CMK (cell line): Measurements from ENCODE around the gene GALNT9.
"Not testable (repeated sequence)": the region's sequence is repeated elsewhere in the genome, so short reads cannot be mapped to it uniquely, and the experiment has no call there.

Source experiments
- DNase-seq: peaks from one replicate; pipeline ENCODE4 v3.0.0-alpha.2; 2010; ENCODE audit warnings: low read depth

Gene GALNT9

DNA sequence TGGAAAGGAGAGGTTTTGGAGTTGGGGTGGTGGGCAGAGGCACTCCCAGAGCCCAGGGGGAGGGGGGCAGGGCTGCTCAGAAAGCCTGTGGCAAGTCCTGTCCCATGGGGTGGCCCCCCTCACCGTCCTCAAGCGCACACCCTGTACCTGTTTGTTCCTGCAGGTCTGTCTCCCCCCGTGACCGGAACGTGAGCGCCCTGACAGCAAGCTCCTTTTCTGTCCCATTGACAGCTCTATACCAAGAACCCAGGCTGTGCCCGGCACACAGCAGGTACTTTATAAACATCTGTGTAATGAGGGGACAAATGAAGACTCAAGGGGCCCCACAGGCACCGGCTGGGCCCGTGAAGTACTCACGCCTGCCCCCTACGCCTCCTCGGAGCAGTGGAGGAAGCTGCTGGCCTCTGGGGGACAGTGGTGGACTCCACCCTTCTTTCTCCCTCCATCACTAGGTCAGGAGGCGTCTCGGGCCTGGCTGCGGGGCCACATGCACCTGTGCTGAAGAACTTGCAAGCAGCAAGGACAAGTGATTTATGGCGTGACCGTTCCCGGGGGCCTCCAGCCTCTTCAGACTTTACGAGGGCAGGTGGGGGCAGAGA lies 65.8 kb downstream of the GALNT9 start:
- no peak for DNase-seq

DNA sequence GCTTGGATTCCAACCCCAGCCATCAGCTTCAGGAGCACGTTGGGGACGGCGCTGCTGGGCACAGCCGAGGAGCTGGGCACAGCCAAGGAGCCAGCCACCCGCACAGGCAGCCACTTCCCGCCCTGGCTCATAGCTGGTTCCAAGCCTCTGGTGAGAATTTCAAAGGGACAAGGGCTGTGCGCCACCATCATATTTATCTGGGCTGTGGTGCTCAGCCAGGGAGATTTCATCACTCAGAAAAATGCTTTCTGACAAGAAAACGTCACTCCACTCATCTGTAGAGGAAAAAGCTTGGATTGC lies 66.4 kb downstream of the GALNT9 start:
- no peak for DNase-seq

DNA sequence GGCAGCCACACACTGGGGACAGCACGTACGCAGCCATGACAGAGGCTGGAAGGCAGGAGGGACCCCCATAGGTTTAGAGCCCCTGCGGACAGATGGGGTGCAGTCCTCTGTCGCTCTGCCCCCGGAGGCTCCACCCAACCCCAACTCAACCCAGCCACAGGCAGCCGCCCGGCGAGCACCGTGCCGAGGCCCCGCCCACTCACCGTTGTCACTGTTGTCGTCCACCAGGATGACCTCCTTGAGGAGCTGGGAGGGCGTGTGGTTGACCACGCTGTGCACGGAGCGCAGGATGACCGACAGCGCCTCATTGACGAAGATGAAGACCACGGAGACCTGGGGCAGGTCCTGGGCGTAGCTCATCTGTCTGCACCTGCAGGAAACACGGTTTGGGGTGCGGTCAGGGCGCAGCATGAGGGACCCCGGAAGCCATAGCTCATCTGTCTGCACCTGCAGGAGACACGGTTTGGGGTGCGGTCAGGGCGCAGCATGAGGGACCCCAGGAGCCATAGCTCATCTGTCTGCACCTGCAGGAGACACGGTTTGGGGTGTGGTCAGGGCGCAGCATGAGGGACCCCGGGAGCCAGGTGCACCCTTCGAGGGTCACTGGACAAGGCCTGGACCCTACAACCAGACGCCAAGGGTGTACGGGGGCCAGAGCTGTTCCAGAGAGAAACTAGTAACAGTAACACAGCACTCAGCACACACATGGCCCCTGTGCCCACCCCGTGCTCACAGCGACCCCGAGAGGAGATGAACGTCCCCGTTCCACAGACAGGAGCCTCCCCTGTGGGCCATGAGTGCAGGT lies 66.9 kb downstream of the GALNT9 start:
- DNase-seq: no peak

DNA sequence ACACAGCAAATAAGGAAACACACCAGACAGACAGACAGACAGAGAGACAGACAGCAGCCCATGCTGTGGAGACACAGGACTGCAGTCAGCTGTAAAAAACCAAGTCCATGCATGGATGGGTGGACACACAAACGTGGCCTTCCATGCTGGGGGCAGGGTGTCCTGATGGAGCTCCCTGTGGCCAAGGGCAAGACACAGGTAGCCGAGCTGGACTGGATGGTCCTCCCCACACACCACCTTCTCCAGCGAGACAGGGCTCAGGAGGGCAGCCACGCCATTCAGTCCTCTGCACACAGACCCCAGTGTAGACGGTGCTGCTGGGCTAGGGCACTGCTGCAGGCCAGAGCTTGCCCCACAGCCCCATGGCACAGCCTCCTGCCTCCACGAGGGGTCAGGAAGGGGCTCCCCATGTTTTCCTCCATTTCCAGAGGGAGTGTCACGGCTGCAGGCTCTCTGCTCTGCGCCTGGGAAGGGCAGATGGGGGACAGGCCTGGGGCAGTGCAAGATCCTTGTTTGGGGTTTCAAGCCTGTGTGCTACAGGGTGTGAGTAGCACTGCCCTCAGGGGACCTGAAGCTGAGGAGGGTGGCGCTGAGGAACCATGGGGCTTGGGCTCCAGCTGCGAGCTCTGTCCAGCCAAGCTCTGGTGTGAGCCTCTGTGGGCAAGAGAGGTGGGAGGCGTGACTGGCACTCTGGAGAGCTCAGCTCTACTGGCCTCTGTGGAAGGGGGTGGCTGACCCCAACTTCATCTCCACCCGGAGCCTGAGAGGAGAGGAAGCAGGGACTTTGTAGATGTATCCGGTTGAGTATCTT lies 67.9 kb downstream of the GALNT9 start:
- no peak for DNase-seq

DNA sequence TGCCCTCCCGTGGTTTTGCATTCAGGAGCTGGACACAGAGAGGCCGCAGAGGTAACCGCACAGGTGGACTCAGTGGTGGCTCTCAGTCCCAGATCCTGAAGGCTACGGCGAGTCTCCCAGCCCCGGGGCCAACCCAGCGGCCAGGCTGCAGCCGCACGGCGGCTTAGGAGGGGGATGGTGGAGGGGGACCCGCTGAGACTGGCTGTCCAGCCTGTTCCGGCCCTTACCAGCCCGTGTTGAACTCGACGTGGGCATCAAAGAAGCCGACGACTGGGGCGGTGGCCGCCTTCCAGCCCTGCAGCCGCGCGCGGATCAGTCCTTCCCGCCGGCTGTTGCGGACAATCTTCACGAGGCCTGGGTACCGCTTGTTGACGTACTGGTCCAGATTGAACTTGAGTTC lies 68.7 kb downstream of the GALNT9 start:
- no peak for DNase-seq

DNA sequence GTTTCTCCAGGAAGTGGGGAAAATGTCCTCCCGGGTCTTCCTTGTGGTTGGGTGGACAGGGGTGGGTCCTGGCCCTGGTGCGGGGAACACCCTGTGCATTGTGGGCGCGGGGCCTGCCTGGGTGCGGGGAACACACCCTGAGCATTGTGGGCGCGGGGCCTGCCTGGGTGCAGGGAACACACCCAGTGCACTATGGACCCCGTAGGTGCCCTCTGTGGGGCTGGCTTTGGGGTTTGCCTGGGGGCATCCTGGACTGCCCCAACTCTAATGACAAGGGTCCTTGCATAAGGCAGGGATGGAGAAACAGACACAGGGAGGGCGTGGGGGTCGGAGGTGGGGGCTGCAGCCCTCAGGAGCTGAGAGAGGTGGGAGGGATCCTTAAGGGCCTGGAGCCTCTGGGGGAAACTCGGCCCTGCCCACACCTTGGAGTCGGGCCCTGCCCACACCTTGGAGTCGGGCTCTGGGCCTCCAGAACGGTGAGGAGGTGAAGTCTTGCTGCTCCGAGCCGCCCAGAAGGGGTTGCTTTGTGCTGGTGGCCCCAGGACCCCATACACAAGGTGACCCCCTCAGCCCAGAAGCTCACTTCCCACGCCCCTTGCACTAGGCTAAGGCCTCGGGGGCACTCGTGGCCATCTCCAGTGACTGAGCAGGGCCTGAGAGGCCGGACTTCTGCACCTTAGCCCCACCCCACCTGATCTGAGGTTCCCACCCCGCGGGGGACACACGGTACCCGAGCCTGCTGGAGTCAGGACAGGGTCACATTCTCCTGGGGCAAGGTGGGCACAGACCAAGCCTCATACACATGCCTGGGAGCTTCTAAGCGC lies 69.3 kb downstream of the GALNT9 start:
- no peak for DNase-seq

DNA sequence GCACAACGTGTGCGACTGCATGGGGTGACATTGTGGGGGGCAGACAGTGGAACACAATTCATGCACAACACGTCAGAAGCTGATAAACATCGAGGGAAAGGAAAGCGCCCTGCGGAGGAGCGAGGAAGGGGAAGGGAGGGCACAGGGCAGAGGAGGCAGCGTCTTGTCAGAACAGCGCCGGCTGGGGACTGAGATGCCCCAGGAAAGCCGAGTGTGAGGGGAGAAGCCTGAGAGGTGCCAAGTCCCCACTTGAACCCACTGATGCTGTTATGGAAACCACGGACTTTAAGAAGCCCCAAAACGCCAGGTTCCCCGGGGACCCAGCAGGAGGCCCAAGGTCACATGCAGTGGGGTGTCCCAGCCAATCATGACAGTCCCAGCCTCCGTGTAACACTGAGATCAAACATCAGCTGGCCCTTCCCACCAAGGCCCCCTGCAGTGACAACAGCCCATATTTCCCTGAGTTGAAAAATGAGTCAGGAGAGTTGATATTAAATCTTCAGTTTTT lies 70.0 kb downstream of the GALNT9 start:
- peak; percentile 14 for DNase-seq

DNA sequence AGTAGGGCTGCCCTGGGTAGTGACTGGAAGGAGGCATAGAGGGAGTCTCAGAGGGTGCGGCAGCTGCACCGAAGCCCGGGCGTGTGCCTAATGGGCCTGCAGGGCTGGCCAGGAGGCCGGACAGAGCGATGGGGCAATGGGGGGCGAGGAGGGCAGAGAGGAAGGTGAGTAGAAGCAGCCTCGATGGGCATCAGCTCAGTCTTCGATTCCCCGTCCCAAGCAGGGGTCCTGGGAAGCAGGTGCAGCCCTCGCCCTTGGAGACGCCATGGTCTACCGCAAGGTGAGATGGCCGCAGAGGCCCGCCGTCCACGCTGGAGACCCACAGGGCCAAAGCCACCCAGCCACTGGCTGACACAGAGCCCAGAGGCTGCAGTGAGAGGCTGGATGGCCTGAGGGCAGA lies 70.8 kb downstream of the GALNT9 start:
- no peak for DNase-seq

DNA sequence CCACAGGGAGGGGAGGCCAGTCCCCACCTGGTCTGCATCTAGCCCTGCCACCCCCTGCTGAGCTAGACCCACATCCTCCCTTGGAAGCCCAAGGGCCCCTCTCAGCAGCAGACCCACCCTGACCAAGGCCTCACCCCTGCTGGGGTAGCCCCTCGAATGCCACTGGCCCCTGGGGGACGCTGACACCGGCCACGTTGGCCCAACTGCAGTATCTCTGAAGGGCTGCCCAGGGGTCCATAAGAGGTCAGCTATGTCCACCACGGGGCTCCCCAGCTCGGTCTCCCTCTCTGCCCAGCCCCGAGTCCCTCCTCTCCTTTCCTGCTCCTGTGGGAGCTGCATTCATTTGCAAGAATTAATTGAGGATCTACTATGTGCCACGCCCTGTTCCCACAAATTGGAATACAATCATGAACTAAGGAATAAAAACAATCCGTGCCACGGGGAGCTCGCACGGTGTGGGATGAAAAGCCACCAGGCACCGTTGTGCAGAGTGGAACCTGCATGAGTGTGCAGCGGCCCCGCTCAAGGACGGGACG lies 71.4 kb downstream of the GALNT9 start:
- no peak for DNase-seq

DNA sequence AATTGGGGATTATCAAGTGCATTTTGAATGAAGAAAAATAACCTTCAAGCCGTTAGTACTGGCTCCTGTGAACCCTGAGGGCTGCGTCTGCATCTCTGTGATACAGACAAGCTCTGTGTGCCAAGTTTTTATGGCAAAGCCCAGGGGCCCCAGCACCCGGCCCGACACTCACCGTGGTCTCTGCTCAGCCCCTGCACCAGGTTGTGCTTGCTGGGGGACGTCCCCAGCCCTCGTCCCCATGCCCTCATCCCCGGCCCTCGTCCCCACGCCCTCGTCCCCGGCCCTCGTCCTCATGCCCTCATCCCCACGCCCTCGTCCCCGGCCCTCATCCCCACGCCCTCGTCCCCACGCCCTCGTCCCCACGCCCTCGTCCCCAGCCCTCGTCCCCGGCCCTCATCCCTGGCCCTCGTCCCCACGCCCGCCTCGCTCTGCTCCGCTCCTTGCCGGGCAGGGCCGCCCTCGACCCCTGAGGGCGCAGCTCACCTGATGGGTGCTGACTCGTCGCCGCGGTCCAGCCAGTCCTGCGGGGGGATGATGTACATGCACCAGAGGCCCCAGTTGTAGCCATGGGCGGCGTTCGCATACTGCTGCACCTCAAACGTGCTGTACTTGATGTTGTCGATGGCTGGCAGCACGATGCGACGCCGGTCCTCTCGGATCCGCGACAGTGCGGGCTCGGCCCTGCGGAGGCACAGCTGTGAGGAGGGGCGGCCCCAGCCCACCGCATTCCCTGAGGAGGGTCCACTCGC lies 72.0 kb downstream of the GALNT9 start:
- DNase-seq: no peak

DNA sequence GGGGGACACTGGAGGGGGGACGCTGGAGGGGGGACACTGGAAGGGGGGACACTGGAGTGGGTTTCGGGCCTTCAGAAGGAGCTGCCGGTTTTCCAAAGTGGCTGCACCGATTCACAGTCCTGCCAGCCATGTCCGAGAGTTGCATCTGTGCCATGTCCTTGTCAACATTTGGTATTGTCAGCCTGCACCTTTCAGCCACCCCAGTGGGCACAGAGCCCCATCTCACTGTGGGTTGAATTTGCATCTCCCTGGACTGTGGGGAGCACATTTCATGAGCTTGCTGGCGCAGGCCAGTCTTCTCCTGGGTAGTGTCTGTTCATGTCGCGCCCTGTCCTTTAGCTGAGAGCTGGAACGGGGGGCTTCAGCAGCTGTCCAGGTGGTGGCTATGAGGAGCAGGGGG lies 72.7 kb downstream of the GALNT9 start:
- no peak for DNase-seq

DNA sequence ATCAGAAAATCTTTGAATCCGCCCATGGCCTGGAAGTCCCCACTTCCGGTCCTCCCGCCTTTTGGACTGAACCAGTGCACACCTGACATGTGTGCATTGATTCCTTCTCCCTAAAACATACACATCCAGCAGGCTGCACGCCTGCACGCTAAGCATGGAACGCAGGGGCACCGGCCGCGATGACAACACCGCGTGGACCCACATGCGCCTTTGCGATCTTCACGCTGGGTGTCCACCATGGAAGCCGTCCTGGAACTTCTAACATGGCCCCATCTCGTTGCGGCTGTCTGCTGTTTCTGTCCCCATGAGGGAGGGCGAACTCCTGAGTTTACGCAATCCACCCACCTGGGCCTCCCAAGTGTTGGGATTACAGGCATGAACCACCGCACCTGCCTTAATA lies 73.7 kb downstream of the GALNT9 start:
- DNase-seq: no peak

DNA sequence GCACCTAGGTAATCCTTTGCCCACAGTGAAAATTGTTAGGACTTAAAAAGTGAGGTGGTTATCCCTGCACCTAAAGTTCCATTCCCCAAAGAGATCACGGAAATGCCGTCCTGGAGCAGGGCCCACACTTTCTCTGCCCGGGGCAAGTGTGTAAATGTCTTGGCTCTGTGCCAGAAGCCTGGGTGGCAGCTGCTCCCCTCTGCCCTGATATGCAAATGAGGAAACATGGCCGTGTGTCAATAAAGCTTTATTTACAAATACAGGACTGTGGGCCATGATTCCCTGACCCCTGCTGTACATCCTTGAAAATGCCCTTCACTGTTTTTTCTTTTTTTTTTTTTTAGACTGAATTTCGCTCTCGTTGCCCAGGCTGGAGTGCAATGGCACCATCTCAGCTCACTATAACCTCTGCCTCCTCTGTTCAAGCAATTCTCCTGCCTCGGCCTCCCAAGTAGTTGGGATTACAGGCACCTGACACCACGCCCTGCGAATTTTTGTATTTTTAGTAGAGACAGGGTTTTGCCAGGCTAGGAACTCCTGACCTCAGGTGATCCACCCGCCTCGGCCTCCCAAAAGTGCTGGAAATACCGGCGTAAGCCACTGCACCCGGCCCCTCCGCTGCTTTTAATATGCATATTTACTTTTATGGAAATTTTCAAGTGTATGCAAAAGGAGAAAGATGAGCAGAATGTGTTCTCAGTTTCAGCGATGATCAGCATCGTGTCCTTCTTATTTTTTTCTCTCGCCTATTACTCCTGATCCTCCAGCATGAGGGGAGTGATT lies 75.5 kb downstream of the GALNT9 start:
- no peak for DNase-seq

DNA sequence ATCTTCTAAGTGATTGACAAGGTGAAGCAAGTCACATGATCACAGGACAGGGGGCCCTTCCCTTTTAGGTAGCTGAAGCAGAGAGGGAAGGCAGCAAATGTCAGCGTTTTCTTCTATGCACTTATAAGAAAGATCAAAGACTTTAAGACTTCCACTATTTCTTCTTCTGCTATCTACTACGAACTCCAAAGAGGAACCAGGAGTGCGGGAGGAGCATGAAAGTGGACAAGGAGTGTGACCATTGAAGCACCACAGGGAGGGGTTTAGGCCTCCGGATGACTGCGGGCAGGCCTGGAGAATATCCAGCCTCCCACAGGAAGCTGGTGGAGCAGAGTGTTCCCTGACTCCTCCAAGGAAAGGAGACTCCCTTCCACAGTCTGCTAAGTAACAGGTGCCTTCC lies 76.4 kb downstream of the GALNT9 start:
- not testable (repeated sequence) for DNase-seq

DNA sequence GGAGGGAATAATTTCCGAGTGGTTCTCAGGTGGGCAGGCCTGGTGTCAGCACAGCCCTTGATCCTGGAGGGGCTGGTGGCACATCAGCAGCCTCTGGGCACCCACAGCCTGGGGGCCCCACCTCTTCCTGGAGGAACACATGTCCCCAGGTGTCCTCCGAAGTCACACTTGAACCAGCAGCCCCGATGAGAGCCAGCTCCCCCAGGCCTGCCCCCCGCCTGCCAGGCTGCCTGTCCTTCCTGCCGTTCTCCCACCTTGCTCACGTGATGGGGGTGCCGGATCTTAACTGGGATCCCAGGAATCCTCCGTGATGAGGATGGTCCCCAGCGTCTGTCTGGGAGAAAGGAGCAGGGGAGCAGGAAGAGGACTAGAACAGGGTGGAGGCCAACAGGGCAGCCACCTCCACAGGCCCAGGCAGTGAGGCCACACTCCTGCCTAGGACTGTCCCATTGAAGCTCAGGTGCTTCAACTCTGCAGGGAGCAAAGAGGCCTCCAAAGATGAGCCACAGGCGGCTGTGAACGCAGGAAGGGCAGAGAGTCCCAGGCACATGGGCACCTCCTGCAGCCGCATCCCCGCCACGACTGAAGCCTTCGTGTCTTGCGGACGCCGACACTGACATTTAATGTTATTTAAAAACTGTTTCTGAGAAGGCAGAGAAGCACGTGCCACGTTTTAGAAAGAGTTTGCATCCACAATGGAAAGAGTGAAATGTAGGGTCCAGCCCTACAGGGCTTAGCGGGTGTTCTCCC lies 77.5 kb downstream of the GALNT9 start:
- DNase-seq: no peak

DNA sequence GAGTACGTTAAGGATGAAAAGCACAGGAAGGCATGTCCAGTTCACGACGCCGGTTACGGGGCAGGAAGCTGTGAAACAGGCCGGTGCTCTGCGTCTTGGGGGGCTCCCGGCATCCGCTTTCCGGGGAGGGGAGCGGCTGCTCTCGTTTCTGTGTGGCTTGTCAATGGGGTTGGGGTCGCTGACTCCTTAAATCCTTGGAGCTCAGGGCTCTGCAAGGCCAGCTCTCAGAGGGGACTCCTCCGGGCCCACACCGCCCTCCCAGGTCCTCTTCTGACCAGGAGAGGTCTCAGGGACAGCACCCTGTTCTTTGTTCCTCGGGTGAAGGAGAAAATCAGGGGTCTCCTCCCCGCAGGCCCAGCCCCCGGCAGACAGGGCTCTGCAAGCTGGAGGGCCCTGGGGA lies 78.1 kb downstream of the GALNT9 start:
- no peak for DNase-seq

DNA sequence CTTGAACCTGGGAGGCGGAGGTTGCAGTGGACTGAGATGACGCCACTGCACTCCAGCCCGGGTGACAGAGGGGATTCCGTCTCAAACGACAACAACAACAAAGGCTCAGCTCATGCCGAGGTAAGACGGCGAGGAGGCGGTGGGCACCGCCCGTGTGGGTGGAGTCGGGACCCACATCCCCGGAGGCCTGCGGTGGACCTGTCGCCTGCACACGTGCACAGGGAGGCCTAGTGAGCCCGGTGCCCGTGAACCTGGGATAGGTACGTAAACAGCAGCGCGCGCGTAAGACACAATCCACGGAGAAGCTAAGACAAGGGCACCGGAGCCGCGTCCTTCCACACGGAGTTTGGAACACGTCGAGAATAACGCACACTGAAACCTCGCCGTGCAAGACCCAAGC lies 78.7 kb downstream of the GALNT9 start:
- DNase-seq: no peak

DNA sequence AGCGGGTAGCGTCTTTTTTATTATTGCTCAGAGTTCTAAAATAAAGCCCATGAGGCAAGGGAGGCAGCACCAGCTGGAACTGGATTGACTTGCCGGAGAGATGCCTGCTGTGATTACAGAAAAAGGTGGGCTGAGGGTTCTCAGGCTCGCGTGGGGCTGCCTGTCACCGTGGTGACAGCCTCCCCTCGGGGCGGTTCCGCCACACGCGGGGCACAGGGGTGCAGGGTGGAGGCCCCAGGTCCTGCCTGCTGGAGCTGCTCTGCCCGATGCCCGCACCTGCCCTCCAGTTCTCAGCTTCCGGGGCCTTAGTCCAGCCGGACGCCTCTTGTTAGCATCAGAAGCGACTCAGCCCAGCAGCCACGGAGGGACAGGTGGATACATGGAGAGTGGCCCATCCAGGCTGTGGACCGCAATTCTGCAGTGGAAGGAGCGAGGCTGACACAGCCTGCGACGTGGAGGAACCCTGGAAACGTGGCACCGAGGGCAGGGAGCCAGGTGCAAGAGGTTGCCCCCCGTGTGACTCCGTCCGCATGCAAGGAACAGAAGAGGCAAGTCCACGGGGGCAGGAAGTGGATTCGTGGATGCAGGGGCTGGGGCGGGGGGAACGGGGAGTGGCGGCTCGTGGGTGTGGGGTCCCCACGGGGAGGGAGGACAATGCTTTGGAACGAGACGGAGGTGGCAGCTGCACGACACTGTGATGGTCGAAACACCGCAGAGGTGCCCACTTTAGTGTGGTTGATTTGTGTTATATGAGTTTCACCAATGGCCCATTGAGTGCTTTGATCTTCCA lies 79.5 kb downstream of the GALNT9 start:
- no peak for DNase-seq
